HEK293T (cell line): ENCODE measurements around the gene EYA4.

Experiments
- ARNT ChIP-seq: fragments of 450-650 bp; IDR thresholded peaks from 2 replicates; pipeline ENCODE4 v1.6.1; 2017; ENCODE audit warnings: mild to moderate bottlenecking
- BHLHE40 ChIP-seq: fragments of 450-650 bp; IDR thresholded peaks from 2 replicates; pipeline ENCODE4 v1.6.1; 2016; ENCODE audit warnings: mild to moderate bottlenecking, moderate library complexity, borderline replicate concordance
- CTBP1 ChIP-seq: fragments of 450-650 bp; IDR thresholded peaks from 2 replicates; pipeline ENCODE4 v1.6.1; 2016; ENCODE audit warnings: borderline replicate concordance
- ELF4 ChIP-seq: fragments of 450-650 bp; IDR thresholded peaks from 2 replicates; pipeline ENCODE4 v1.6.1; 2017; ENCODE audit warnings: antibody characterized with exemption
- FOXA1 ChIP-seq: fragments of 450-650 bp; IDR thresholded peaks from 2 replicates; pipeline ENCODE4 v1.6.1; 2016; ENCODE audit warnings: mild to moderate bottlenecking
- FOXM1 ChIP-seq: fragments of 450-650 bp; IDR thresholded peaks from 2 replicates; pipeline ENCODE4 v1.6.1; 2017; ENCODE audit warnings: mild to moderate bottlenecking, borderline replicate concordance
- HDGF ChIP-seq: fragments of 450-650 bp; IDR thresholded peaks from 2 replicates; pipeline ENCODE4 v1.6.1; 2017; ENCODE audit warnings: antibody characterized with exemption, borderline replicate concordance
- NFRKB ChIP-seq: fragments of 450-650 bp; IDR thresholded peaks from 2 replicates; pipeline ENCODE4 v1.6.1; 2016; ENCODE audit warnings: mild to moderate bottlenecking, moderate library complexity
- SP1 ChIP-seq: fragments of 450-650 bp; IDR thresholded peaks from 2 replicates; pipeline ENCODE4 v1.6.1; 2017
- SUZ12 ChIP-seq: fragments of 450-650 bp; IDR thresholded peaks from 2 replicates; pipeline ENCODE4 v1.6.1; 2016; ENCODE audit warnings: mild to moderate bottlenecking
- TARDBP ChIP-seq: fragments of 450-650 bp; IDR thresholded peaks from 2 replicates; pipeline ENCODE4 v1.6.1; 2016
- TF ChIP-seq, protein P1 (sequence below): fragments of 450-650 bp; IDR thresholded peaks from 2 replicates; pipeline ENCODE4 v1.6.1; 2016

- no peak for TF ChIP-seq FOXA1
- TF ChIP-seq FOXM1 = no peak
- TF ChIP-seq SP1 = no peak
- no peak for TF ChIP-seq CTBP1
- TF ChIP-seq, protein P1, sequence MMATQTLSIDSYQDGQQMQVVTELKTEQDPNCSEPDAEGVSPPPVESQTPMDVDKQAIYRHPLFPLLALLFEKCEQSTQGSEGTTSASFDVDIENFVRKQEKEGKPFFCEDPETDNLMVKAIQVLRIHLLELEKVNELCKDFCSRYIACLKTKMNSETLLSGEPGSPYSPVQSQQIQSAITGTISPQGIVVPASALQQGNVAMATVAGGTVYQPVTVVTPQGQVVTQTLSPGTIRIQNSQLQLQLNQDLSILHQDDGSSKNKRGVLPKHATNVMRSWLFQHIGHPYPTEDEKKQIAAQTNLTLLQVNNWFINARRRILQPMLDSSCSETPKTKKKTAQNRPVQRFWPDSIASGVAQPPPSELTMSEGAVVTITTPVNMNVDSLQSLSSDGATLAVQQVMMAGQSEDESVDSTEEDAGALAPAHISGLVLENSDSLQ = no peak
- TF ChIP-seq ARNT = no peak
- no peak for TF ChIP-seq BHLHE40
- TF ChIP-seq TARDBP = no peak
- no peak for TF ChIP-seq NFRKB
- no peak for TF ChIP-seq SUZ12
- no peak for TF ChIP-seq HDGF
- no peak for TF ChIP-seq ELF4
Observed at GRCh38 chr6:133298335-133298734, 57.2 kb downstream of the EYA4 start.
